Lung (tissue), 12 donors: ENCODE measurements around the gene NEDD8. TPM values are rescaled to one million over a fixed set of nuclear protein-coding genes. Genes with fewer than 3 reads are reported as not detected.
A peak's percentile ranks its signal among the peaks of the same experiment; 100 is the strongest.

ENCODE experiments used
- ATAC-seq: fragments of 200-7000 bp; cut with Tn5 transposase; one replicate; pipeline ENCODE4 v1.9.1; 2020; ENCODE audit warnings: moderate number of reproducible peaks; ENCODE audit not compliant: insufficient read depth, low FRiP score
- DNase-seq, 3 donors: peaks; one replicate each; pipeline ENCODE4 v3.0.0-alpha.2; 2013 to 2017
- H3K27ac ChIP-seq, 2 donors: one replicate each; pipeline ENCODE4 v1.5.1; 2013; ENCODE audit warnings: mild to moderate bottlenecking in 2 of 2, moderate library complexity in 2 of 2, control low read depth in 1 of 2, inconsistent platforms in 1 of 2, low read depth in 1 of 2, low read length in 1 of 2
- H3K27me3 ChIP-seq, 3 donors: one replicate each; pipeline ENCODE4 v1.5.1; 2013; ENCODE audit warnings: low read length in 2 of 3; ENCODE audit not compliant: control insufficient read depth in 3 of 3, insufficient read depth in 3 of 3
- H3K36me3 ChIP-seq, 4 donors: one replicate each; pipeline ENCODE4 v1.5.1; 2013; ENCODE audit warnings: low read length in 4 of 4, mild to moderate bottlenecking in 1 of 4, moderate library complexity in 1 of 4; ENCODE audit not compliant: control insufficient read depth in 4 of 4, insufficient read depth in 4 of 4
- H3K4me1 ChIP-seq, 5 donors: one replicate each; pipeline ENCODE4 v1.5.1; 2013; ENCODE audit warnings: low read length in 5 of 5, mild to moderate bottlenecking in 2 of 5, moderate library complexity in 1 of 5; ENCODE audit not compliant: control insufficient read depth in 5 of 5, insufficient read depth in 5 of 5
- H3K4me3 ChIP-seq: one replicate; pipeline ENCODE4 v1.5.1; 2013; ENCODE audit warnings: mild to moderate bottlenecking, control low read depth, moderate library complexity
- H3K9ac ChIP-seq, 2 donors: one replicate each; pipeline ENCODE4 v1.5.1; 2013; ENCODE audit warnings: low read length in 2 of 2, control low read depth in 1 of 2; ENCODE audit not compliant: insufficient read depth in 1 of 2
- H3K9me3 ChIP-seq, 4 donors: one replicate each; pipeline ENCODE4 v1.5.1; 2013; ENCODE audit warnings: low read length in 3 of 4, mild to moderate bottlenecking in 1 of 4, moderate library complexity in 1 of 4; ENCODE audit not compliant: control insufficient read depth in 4 of 4, insufficient read depth in 3 of 4
- CTCF ChIP-seq: IDR thresholded peaks from 2 replicates; pipeline ENCODE4 v1.5.1; 2012; ENCODE audit warnings: mild to moderate bottlenecking; ENCODE audit errors: control extremely low read depth, extremely low read depth
- WGBS, 2 donors: extraction: QIAGEN DNeasy Blood & Tissue Kit; methylation state at CpG; one replicate each; pipeline ENCODE4 v1.1.7; 2013; 5-methylcytosine and 5-hydroxymethylcytosine counted together
- polyA plus RNA-seq, 2 donors: library from polyadenylated mRNA; stranded (reverse); fragments of 200-250 nt; gene quantifications; one replicate each; pipeline ENCODE4 v1.2.1, GENCODE V29; 2013
- total RNA-seq, 2 donors: library from RNA; depleted of rRNA in 1 of 2; stranded (reverse); fragments of >200 nt in 1 of 2; gene quantifications; one replicate each; pipeline ENCODE4 v1.2.1, GENCODE V29; 2014 to 2021
- donor health status: control.
- donor health status: control.
- donor health status: Bipolar disorder and iron deficiency.
- donor health status: healthy.
- donor health status: DM: yes; HTN: yes; CAD: no.

The NEDD8 gene
- total and polyA plus RNA-seq, 4 donors = 69.5 to 246 (median 194) TPM

GRCh38 chr14:24234095-24235005 lies 2.2 kb upstream of the NEDD8 start:
- DNase-seq (no peak), ATAC-seq (no peak)
- Histone ChIP-seq H3K9ac (no peak overlapping the region), H3K27ac (no peak overlapping the region), H3K36me3 (peaks cover 9 to 33% (median 27%) of the 10 kb centered on the region in 4 donors), H3K9me3 (no peaks in the 10 kb centered on the region), H3K4me1 (peaks cover 10 to 21% (median 16%) of the 10 kb centered on the region in 5 donors), H3K4me3 (no peak overlapping the region), H3K27me3 (no peaks in the 10 kb centered on the region)
- TF ChIP-seq CTCF = no peak
- WGBS, 2 donors = 94 to 96% methylated on average over 3 of the region's 3 CpGs

- TF ChIP-seq CTCF = no peak
- WGBS, 2 donors = 76 to 85% methylated on average over 2 of the region's 2 CpGs
- Histone ChIP-seq H3K4me3 (no peak overlapping the region), H3K9me3 (no peaks in the 10 kb centered on the region), H3K9ac (peak overlapping the region; percentile 26 to 31), H3K36me3 (peaks cover 9 to 27% (median 23%) of the 10 kb centered on the region in 4 donors), H3K27ac (peak overlapping the region; percentile 75 to 96), H3K27me3 (no peaks in the 10 kb centered on the region), H3K4me1 (peaks cover 10 to 21% (median 16%) of the 10 kb centered on the region in 5 donors)
- ATAC-seq (no peak), DNase-seq (no peak)
These were observed 1.3 kb upstream of the NEDD8 start for GRCh38 chr14:24233538-24233866.

GRCh38 chr14:24232645-24233537 lies 724 bp upstream of the NEDD8 start, which contains the start of gene GMPR2:
Gene GMPR2 (plus strand): TSS chr14:24232929. CDS start chr14:24233254, 325 bp downstream.
- ATAC-seq (peak; percentile 72), DNase-seq (no peak)
- Histone ChIP-seq H3K27me3 (no peaks in the 10 kb centered on the region), H3K36me3 (peaks cover 9 to 27% (median 18%) of the 10 kb centered on the region in 4 donors), H3K27ac (peak within 1 kb of the TSS; percentile 75 to 96), H3K9me3 (no peaks in the 10 kb centered on the region), H3K9ac (peak within 1 kb of the TSS; percentile 69 to 84), H3K4me1 (peaks cover 10 to 21% (median 16%) of the 10 kb centered on the region in 5 donors), H3K4me3 (peak within 1 kb of the TSS; percentile 84)
- 3% methylated on average over 38 of the region's 38 CpGs for WGBS, 2 donors
- TF ChIP-seq CTCF = no peak
